HG02981 (cell line): Measurements from ENCODE around the gene SLC22A23.

Source experiments
- ATAC-seq: cut with Tn5 transposase; IDR thresholded peaks from one replicate; pipeline ENCODE4 v1.9.1; 2021; ENCODE audit warnings: mild to moderate bottlenecking, moderate library complexity; ENCODE audit not compliant: unreplicated experiment

The SLC22A23 gene

GRCh38 chr6:3337521-3338350, 119.1 kb downstream of the SLC22A23 start:
- no peak for ATAC-seq

GRCh38 chr6:3336859-3337515, 119.9 kb downstream of the SLC22A23 start:
- ATAC-seq: no peak

- ATAC-seq: no peak
These were observed 120.6 kb downstream of the SLC22A23 start for GRCh38 chr6:3336066-3336786.

- no peak for ATAC-seq
These were observed 121.7 kb downstream of the SLC22A23 start for GRCh38 chr6:3335169-3335568.

GRCh38 chr6:3334555-3334954, 122.3 kb downstream of the SLC22A23 start:
- no peak for ATAC-seq

- ATAC-seq: peak; percentile 74
These were observed 123.6 kb downstream of the SLC22A23 start for GRCh38 chr6:3333263-3333662.

- no peak for ATAC-seq
These were observed 124.9 kb downstream of the SLC22A23 start for GRCh38 chr6:3331971-3332370.

GRCh38 chr6:3331494-3331893, 125.4 kb downstream of the SLC22A23 start:
- no peak for ATAC-seq

- ATAC-seq: no peak
These were observed 126.7 kb downstream of the SLC22A23 start for GRCh38 chr6:3330199-3330598.

- ATAC-seq: no peak
These were observed 127.3 kb downstream of the SLC22A23 start for GRCh38 chr6:3329393-3330051.

GRCh38 chr6:3328796-3329195, 128.1 kb downstream of the SLC22A23 start:
- ATAC-seq: no peak

GRCh38 chr6:3328145-3328544, 128.7 kb downstream of the SLC22A23 start:
- ATAC-seq: no peak

GRCh38 chr6:3327403-3327802, 129.4 kb downstream of the SLC22A23 start:
- ATAC-seq: no peak

- ATAC-seq: no peak
These were observed 129.9 kb downstream of the SLC22A23 start for GRCh38 chr6:3326981-3327380.

GRCh38 chr6:3326184-3326971, 130.5 kb downstream of the SLC22A23 start:
- no peak for ATAC-seq

- ATAC-seq: no peak
These were observed 131.6 kb downstream of the SLC22A23 start for GRCh38 chr6:3325210-3325609.

GRCh38 chr6:3324262-3324942, 132.4 kb downstream of the SLC22A23 start:
- peak; percentile 79 for ATAC-seq

GRCh38 chr6:3323696-3324261, 133.1 kb downstream of the SLC22A23 start:
- no peak for ATAC-seq

GRCh38 chr6:3323148-3323547, 133.7 kb downstream of the SLC22A23 start:
- ATAC-seq: no peak
